ENCODE data around the gene CCDC122.

GRCh38 chr13:43894438-43894837 lies 14.9 kb upstream of the CCDC122 start:
- TF ChIP-seq CTCF (IDR thresholded peaks at IDR 0.05; ENCODE audit: poor library complexity) (peak; percentile 24), EZH2 (IDR thresholded peaks at IDR 0.05; ENCODE audit: borderline replicate concordance) (no peak), EZH2phosphoT487 (IDR thresholded peaks at IDR 0.05; ENCODE audit: low read depth, severe bottlenecking, unreplicated experiment) (no peak)
